Smooth muscle cell (in vitro differentiated cells): ENCODE results near the gene TSHZ3. TPM values are rescaled to one million over a fixed set of nuclear protein-coding genes. Genes with fewer than 3 reads are reported as not detected.

Experiments
- DNase-seq: peaks from one replicate; lab custom pipeline; 2025; ENCODE audit not compliant: unreplicated experiment; lab: John Stamatoyannopoulos, UW
- H2AFZ ChIP-seq: fragments of 200-600 bp; sonication (generic); 2 replicates; pipeline ENCODE4 v1.6.0; 2016; ENCODE audit warnings: antibody characterized with exemption, low read depth, mild to moderate bottlenecking
- H3F3A ChIP-seq: fragments of 200-600 bp; sonication (generic); 2 replicates; pipeline ENCODE4 v1.6.0; 2017; ENCODE audit warnings: antibody characterized with exemption, low read depth
- H3K27ac ChIP-seq: fragments of 200-600 bp; sonication (generic); 2 replicates; pipeline ENCODE4 v1.5.1; 2016; ENCODE audit warnings: low read depth, mild to moderate bottlenecking
- H3K27me3 ChIP-seq: fragments of 200-600 bp; sonication (generic); 2 replicates; pipeline ENCODE4 v1.6.1; 2016; ENCODE audit warnings: low read depth, mild to moderate bottlenecking
- H3K36me3 ChIP-seq: fragments of 200-600 bp; sonication (generic); 2 replicates; pipeline ENCODE4 v1.5.1; 2016; ENCODE audit warnings: low read depth
- H3K4me1 ChIP-seq: fragments of 200-600 bp; sonication (generic); 2 replicates; pipeline ENCODE4 v1.5.1; 2016; ENCODE audit warnings: low read depth
- H3K4me2 ChIP-seq: fragments of 200-600 bp; sonication (generic); 2 replicates; pipeline ENCODE4 v1.6.0; 2016; ENCODE audit warnings: mild to moderate bottlenecking
- H3K4me3 ChIP-seq: fragments of 200-600 bp; sonication (generic); 2 replicates; pipeline ENCODE4 v1.5.1; 2016; ENCODE audit warnings: mild to moderate bottlenecking
- H3K79me2 ChIP-seq: fragments of 200-600 bp; sonication (generic); 2 replicates; pipeline ENCODE4 v1.6.0; 2016; ENCODE audit warnings: low read depth, mild to moderate bottlenecking
- H3K9ac ChIP-seq: fragments of 200-600 bp; sonication (generic); 2 replicates; pipeline ENCODE4 v1.6.0; 2016; ENCODE audit warnings: low read depth
- H3K9me3 ChIP-seq: fragments of 200-600 bp; sonication (generic); replicated peaks from 2 replicates; pipeline ENCODE4 v1.5.1; 2016; ENCODE audit warnings: low read depth
- H4K20me1 ChIP-seq: fragments of 200-600 bp; sonication (generic); 2 replicates; pipeline ENCODE4 v1.6.0; 2016; ENCODE audit warnings: low read depth
- CTCF ChIP-seq: fragments of 200-600 bp; sonication (generic); IDR thresholded peaks from 2 replicates; pipeline ENCODE4 v1.5.1; 2017; ENCODE audit warnings: borderline replicate concordance, mild to moderate bottlenecking, antibody characterized with exemption; ENCODE audit not compliant: insufficient read depth, poor library complexity, severe bottlenecking
- WGBS: methylation state at CpG from one replicate; pipeline ENCODE4 v1.1.7; 2016; ENCODE audit warnings: low lambda C conversion rate; 5-methylcytosine and 5-hydroxymethylcytosine counted together
- polyA plus RNA-seq: library from polyadenylated mRNA; unstranded; fragments of >200 nt; fragmentation: Nextera tagmentation; extraction: Ambion mirVana; gene quantifications from 2 replicates; pipeline ENCODE4 v1.2.1, GENCODE V29; 2016
- total RNA-seq: library from RNA; depleted of rRNA; stranded (reverse); fragments of >200 nt; gene quantifications from 2 replicates; pipeline ENCODE4 v1.2.3, GENCODE V29; 2014

Gene TSHZ3
- total and polyA plus RNA-seq, 2 experiments from 2014 or later: 21.8 to 23.7 TPM

GRCh38 chr19:31351855-31352195, 2.6 kb upstream of the TSHZ3 start:
- no peaks in the 10 kb centered on the region for H3K9me3 ChIP-seq
- peaks cover 38% of the 10 kb centered on the region for H3K4me1 ChIP-seq
- H3F3A ChIP-seq: peaks cover 8% of the 10 kb centered on the region
- no peaks in the 10 kb centered on the region for H3K27me3 ChIP-seq
- H4K20me1 ChIP-seq: peaks cover 21% of the 10 kb centered on the region
- no peak for TF ChIP-seq CTCF
- no peak overlapping the region for H2AFZ ChIP-seq
- DNase-seq: no peak
- WGBS: 2% methylated on average over 29 of the region's 29 CpGs
- peak overlapping the region; percentile 94 for H3K4me3 ChIP-seq
- peak overlapping the region; percentile 84 for H3K27ac ChIP-seq
- peaks cover 53% of the 10 kb centered on the region for H3K79me2 ChIP-seq
- H3K9ac ChIP-seq: peak overlapping the region; percentile 82
- H3K4me2 ChIP-seq: peak overlapping the region; percentile 92
- H3K36me3 ChIP-seq: no peaks in the 10 kb centered on the region

- Histone ChIP-seq H3K4me1 (peaks cover 38% of the 10 kb centered on the region), H4K20me1 (peaks cover 27% of the 10 kb centered on the region), H3K36me3 (no peaks in the 10 kb centered on the region), H3K4me3 (peak overlapping the region; percentile 94), H3K79me2 (peaks cover 54% of the 10 kb centered on the region), H3F3A (peaks cover 8% of the 10 kb centered on the region), H3K27me3 (no peaks in the 10 kb centered on the region), H3K9ac (peak overlapping the region; percentile 82), H3K9me3 (no peaks in the 10 kb centered on the region), H3K4me2 (peak overlapping the region; percentile 92), H2AFZ (no peak overlapping the region), H3K27ac (peak overlapping the region; percentile 84)
- no peak for TF ChIP-seq CTCF
- no peak for DNase-seq
- WGBS: under 1% methylated on average over 67 of the region's 72 CpGs
Measured at GRCh38 chr19:31351056-31351854, 2.0 kb upstream of the TSHZ3 start.

DNA sequence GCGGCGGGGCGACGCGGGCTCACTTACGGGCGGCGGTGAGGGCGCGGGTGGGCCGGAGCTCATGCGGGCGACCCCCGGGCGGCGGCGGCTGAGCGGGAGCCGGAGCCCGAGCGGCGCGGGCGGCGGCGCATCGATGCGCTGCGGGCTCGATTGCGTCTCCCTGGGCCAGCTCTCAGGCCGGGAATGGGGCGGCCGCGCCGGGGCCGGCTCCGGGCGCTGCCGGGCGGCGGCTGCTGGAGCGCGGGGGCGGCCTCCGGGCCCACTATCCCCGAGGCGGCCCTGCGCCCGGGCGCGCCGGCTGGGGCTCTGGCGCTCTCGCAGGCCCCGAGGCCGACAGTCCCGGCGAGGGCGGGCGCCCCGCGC, 1.4 kb upstream of the TSHZ3 start:
- Histone ChIP-seq H3K9me3 (no peaks in the 10 kb centered on the region), H3K79me2 (peaks cover 60% of the 10 kb centered on the region), H4K20me1 (peaks cover 32% of the 10 kb centered on the region), H3F3A (peaks cover 8% of the 10 kb centered on the region), H2AFZ (peak overlapping the region; percentile 88), H3K36me3 (no peaks in the 10 kb centered on the region), H3K4me1 (peaks cover 37% of the 10 kb centered on the region), H3K27me3 (no peaks in the 10 kb centered on the region), H3K27ac (peak overlapping the region; percentile 84), H3K9ac (peak overlapping the region; percentile 85), H3K4me3 (peak overlapping the region; percentile 94), H3K4me2 (peak overlapping the region; percentile 92)
- DNase-seq: no peak
- no peak for TF ChIP-seq CTCF
- 1% methylated on average over 14 of the region's 63 CpGs for WGBS
